CD4-positive, alpha-beta T cell treated with Interleukin-10 for 1 hour (primary cell): ENCODE measurements around the gene REXO5.
A peak's percentile ranks its signal among the peaks of the same experiment; 100 is the strongest.
"Not testable (repeated sequence)": the region's sequence is repeated elsewhere in the genome, so short reads cannot be mapped to it uniquely, and the experiment has no call there.

Source experiments
- DNase-seq: peaks from one replicate; pipeline ENCODE4 v3.0.0-alpha.2; 2020

REXO5 gene, protein sequence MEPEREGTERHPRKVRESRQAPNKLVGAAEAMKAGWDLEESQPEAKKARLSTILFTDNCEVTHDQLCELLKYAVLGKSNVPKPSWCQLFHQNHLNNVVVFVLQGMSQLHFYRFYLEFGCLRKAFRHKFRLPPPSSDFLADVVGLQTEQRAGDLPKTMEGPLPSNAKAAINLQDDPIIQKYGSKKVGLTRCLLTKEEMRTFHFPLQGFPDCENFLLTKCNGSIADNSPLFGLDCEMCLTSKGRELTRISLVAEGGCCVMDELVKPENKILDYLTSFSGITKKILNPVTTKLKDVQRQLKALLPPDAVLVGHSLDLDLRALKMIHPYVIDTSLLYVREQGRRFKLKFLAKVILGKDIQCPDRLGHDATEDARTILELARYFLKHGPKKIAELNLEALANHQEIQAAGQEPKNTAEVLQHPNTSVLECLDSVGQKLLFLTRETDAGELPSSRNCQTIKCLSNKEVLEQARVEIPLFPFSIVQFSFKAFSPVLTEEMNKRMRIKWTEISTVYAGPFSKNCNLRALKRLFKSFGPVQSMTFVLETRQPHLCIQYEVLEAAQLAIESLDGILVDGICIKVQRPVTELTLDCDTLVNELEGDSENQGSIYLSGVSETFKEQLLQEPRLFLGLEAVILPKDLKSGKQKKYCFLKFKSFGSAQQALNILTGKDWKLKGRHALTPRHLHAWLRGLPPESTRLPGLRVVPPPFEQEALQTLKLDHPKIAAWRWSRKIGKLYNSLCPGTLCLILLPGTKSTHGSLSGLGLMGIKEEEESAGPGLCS

DNA sequence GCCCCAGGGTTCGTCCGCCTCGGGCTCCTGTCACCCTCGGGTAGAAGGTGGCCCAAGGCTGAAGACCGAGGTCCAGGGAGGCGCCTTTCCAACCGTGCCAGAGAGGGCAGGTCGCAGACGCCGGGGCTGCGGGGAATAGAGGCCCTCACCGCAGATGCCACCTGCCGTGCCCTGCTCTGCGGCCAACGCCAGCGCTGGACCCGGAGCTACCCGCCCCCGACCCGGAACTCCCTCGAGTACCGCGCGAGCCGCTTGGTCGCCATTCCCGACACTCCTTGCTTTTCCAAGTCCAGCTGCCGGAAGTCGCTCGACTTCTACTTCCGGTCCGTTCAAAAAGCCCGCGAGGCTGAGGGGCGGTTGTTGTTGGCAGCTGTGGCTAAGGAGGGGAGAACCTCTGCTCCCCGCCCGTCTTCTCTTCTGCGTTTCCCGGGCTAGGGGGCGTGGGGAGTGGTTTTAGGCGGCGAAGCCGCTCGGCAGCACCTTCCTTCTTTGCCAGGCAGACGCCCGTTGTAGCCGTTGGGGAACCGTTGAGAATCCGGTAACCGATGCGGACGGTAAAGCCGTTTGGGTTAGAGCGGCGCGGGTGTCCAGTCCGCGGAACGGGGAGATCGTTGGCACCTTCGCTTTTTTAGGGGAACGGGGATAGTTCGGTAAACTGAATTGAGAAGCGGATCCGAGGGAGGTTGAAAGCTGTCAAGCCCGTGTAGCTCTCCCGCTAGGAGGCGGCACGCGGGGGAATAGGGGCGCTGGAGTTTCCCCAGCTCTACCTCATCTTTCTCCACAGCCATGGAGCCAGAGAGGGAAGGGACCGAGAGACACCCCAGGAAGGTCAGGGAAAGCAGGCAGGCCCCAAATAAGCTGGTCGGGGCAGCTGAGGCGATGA, at the start of gene REXO5, which contains the start of gene ERI2:
Gene REXO5, plus strand, starts transcription at position 360 of the 883 bp plus-strand sequence. Its CDS starts 427 bp downstream, at position 787.
Gene ERI2, minus strand, starts transcription at position 305 of the 883 bp plus-strand sequence. Its CDS starts 42 bp downstream, at position 263.
- peak; percentile 77 for DNase-seq

DNA sequence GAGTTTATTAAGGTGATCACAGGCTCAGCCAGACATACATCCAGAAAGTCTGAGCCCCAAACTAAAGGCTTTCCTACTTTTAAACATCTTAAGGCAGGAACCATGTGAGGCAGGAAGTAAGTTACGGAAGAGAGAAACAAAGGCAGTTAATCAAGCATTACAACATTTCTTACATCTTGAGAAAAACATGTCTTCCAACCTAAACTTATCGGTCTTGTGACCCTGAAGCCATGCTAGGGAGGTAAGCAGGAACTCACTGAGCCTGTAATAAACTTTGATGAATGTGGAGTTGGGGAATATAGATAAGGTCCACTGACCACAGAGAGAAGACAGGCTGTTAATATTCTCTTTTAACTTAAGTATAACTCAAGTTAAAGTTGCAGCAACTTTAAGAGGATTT, 46.0 kb upstream of the REXO5 start:
- DNase-seq, result no peak

DNA sequence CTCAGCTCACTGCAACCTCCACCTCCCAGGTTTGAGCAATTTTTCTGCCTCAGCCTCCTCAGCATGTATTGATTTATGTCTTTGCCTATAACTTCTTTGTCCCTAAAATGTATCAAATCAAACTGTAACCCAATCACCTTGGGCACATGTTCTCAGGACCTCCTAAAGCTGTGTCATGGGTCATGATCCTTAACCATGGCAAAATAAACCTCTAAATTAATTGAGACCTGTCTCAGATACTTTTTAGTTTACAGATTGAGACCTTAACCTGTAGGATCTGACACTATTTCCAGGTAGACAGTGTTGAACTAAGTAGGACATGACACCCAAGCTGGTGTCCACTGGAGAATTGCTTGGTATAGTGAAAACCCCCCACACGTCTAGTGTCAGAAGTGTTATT, 45.2 kb upstream of the REXO5 start:
- no peak for DNase-seq

DNA sequence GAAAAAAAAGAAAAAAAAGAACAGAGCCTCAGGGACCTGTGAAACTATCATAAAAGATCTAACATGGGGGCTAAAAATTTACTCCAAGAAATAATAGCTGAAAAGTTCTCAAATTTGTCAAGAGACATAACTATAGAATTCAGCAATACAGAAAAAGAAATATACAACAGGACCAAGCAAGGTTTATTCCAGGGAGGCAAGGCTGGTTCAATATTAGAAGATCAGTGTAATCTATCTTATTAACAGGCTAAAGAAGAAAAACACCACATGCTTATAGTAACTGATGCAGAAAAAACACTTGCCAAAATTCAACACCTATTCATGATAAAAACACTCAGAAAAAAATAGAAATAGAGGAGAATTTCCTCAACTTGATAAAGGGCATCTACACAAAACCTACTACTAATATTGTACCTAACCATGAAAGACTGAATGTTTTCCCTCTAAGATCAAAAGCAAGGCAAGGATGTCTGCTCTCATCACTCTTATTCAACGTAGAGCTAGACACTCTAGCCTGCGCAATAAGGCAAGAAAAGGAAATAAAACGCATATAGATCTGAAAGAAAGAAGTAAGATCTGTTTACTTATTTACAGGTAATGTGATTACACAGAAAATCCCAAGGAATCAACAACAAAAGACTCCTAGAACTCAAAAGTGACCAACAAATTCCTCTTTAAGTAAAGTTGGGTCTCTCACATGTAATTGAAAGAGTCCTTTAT, 43.8 kb upstream of the REXO5 start:
- DNase-seq, result no peak

DNA sequence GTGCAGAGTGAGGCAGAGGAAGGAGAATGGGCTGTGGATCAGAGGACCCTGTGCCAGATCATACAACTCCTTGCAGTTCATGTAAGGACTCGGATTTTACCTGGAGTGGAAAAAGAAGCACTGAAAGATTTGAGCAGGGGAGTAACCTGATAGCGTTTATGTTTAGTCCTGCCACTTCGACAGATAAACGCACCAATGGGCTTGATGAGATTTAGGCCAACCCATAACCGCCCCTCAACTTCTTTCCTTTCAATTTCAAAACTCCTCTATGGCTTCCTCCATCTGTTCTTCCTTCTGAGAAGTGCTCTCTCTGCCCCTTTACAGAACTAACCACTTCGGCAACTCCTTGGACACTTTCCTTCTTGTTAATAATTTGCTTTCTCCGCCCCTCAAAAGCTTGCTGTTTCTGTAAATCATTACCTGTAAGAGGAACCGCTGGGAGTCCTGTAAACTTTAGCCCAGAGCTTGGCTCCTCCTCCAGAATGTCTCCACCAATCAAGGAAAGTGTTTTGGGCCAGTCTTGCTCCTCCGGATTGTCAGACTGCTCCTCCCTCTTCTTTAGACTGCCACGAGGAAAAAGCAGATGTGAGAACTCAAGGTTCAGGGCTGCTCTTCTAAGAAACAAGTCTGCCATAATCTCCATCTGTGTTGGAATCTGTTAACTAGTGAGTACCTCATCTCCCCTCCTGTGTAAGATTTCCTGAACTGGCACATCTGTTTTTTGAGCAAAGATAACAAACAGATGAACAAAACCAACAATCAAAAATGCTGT, 42.7 kb upstream of the REXO5 start, which contains the start of gene ACSM3:
Gene ACSM3, plus strand, starts transcription at position 554 of the 772 bp plus-strand sequence. CDS start 6,021 bp downstream, outside the sequence.
- peak; percentile 88 for DNase-seq

DNA sequence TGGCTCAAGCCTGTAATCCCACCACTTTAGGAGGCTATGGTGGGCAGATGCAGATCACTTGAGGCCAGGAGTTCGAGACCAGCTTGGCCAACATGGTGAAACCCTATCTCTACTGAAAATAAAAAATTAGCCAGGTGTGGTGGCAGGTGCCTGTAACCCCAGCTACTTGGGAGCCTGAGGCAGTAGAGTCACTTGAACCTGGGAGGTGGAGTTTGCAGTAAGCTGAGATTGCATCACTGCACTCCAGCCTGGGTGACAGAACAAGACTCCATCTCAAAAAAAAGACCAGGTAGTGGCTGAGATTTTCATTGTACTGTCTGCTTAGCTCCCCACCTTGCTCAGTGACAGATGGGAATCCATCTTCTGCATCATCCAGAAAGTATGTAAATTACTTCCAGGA, 41.9 kb upstream of the REXO5 start:
- not testable (repeated sequence) for DNase-seq

DNA sequence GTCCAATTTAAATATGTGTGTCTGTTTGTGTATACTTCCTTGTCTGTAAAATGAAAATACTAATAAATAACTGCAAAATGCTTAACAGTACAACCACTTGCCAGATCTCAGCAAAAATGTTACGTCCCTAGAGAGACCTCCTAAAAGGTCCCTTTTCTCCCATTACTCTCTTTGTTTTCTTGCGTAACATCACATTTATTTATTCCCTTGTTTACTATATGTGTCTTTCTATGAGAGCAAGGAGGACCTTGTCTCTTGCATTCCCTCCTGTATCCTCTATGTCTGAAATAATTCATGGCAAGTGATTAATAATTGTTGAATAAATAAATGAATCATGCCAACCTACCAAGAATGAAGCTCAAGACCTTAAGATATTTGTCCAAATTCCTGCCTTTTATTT, 40.6 kb upstream of the REXO5 start:
- DNase-seq, result no peak

DNA sequence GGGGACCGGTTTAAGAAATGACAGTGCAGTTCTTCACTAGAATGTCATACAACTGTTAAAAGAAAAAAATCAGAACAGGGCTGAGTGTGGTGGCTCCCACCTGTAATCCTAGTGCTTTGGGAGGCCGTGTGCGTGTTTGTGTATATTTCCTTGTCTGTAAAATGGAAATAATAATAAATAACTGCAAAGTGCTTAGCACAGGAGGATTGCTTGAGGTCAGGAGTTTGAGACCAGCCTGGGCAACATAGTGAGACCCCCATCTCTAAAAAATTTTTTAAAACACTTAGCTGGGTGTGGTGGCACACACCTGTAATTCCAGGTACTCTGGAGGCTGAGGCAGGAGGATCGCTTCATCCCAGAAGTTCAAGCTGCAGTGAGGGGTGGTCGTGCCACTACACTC, 40.0 kb upstream of the REXO5 start:
- no peak for DNase-seq

DNA sequence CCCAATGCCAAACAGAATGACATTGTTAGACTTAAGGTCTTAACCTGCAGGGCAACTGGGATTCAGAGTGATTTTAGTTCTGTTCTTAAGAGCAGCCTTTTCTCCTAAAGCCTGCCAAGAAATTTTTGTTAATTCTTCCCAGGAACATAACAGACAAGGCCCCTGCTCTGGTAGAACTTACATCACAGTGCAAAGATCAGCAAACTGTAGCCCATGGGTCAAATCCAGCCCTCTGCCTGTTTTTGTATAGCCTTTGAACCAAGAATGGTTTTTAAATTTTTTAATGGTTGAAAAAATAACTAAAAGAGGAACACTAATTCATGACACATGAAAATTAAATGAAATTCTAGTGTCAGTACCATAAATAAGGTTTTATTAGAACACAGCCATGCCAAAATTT, 38.8 kb upstream of the REXO5 start:
- DNase-seq, result no peak

DNA sequence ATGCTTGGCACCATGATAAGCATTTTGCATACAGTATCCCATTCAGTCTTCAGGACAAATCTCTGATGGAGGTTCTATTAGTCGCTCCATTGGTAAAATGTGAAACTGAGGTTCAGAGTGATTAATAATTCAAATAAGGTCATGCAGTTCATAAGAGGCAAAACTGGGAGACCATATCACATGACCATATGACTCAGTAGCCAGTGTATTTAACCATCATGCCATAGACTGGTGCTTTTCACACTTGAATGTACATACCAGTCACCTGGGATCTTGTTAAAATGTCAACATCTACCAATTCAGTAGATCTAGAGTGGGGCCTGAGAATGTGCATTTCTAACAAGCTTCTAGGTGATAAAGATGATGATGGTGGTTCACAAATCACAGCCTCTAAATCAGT, 38.2 kb upstream of the REXO5 start:
- DNase-seq, result no peak

DNA sequence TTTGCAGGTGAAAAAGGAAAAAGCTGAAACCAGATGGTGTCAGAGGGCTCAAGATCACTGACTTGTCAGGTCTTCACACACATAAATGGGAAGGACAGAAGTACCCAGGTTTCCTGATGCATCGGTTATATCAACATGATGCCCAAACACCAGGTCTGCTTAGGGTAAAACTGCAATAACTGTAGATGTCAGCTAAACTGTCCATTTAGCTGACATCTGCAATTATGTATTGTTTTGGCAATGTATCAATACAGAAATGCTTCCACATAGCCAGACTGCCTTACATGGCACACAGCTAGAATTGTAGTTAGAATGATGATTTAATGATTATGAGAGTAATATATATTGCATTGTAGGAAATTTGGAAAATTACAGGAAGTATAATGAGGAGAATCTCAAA, 37.5 kb upstream of the REXO5 start:
- no peak for DNase-seq

DNA sequence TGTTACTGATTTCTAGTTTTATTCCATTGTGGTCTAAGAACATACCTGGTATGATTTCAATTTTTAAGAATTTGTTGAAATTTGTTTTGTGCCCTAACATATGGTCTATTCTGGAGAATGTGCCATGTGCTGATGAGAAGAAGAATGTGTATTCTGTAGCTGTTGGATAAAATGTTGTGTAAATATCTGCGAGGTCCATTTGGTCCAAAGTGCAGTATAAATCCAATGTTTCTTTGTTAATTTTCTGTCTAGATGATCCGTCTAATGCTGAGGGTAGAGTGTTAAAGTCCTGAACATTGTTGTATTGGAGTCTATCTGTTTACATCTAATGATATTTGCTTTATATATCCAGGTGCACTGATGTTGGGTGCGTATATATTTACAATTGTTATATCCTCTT, 32.6 kb upstream of the REXO5 start:
- no peak for DNase-seq

DNA sequence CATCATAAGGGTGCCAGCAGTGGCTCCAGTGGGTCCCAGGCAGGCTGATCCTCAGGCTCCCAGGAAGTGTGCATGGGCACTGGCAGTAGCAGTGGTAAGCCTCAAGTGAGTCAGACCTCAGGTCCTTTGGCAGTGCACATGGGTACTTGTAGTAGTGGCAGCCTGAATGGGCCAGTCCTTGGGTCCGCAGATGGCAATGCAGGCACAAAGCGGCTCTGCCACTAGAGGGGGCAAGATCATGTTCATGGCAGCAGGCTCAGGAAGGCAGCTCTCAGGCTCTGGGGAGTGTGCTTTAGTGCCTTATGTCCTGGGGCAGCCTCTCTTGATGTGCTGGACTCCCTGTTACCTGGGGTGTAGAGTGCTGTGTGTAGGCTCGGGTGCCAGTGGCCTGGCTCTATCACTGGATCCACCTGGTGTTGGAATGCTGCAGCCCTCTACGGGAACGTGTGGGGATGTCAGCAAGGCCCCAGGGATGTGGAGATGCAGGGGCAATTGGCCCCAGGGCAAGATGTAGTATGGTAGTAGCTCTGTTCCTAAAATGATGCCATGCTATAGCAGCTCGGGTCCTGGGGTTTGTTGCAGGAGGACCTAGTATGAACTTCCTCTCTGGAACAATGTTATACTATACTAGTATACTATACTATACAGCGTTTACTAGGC, 31.5 kb upstream of the REXO5 start:
- DNase-seq, result peak; percentile 61

DNA sequence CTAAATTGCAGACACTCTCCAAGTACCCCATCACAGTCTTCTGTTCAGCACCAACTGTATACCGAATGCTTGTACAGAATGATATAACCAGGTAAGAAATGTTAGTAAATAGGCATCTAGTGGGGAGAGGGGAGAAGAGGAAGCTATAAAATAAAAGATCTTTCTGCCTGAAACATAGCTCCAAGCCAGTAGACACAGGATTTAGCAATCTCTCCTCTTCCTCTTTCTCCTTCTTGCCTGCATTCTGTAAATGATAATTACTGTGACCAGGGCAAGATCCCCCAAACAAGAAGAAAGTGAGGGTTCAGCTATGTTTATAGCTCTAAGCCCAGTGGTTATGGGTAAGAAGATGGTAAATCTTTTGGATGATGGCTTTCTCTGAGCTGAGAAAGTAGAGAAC, 24.6 kb upstream of the REXO5 start:
- DNase-seq, result no peak

DNA sequence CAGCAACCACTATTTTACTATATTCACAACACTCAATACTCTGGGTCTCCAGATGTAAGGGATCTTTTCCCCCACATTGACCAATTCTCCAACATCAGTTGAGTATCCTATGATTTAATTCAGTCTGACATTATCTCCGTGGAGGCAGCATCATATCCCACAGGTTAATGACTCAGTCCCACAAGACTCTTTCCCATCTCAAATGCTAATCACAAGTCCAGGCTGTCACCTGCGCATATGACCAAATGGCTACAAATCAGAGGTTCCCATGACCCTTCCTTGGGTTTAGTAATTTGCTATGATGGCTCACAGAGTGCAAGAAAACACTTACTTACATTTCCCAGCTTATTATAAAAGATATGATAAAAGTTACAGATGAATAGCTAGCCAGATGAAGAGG, 23.9 kb upstream of the REXO5 start:
- no peak for DNase-seq

DNA sequence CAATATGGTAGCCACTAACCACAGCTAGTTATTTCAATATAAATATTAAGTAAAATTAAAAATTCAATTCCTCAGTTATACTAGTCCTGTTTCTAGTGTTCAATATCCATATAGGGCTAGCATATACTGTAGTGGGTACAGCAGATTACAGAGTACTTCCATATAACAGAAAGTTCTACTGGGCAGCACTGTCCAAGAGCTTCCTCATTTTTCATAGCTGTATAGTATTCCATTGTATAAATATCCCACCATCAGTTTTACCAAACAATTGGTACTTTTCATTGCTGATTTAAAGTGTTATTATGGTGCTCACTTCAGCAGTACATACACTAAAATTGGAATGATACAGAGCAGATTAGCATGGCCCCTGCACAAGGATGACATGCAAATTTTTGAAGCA, 22.1 kb upstream of the REXO5 start:
- no peak for DNase-seq

DNA sequence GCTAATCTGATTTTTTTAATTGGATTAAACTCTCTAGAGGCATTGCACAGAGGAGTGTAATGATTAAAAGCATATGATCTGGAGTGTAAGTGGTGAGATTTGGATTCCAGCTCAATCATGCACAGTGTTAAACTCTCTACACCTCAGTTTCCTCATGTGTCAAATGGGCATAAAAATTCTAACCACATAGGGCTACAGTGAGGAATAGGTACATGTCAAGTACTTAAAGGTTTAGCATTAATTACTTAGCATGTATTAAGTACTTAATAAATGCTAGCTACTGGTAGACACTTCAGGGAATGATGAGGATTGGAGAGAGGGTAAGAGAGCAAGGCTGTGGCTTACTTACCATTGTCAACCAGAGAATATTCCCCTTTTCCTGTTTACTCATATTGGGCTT, 17.2 kb upstream of the REXO5 start:
- no peak for DNase-seq

DNA sequence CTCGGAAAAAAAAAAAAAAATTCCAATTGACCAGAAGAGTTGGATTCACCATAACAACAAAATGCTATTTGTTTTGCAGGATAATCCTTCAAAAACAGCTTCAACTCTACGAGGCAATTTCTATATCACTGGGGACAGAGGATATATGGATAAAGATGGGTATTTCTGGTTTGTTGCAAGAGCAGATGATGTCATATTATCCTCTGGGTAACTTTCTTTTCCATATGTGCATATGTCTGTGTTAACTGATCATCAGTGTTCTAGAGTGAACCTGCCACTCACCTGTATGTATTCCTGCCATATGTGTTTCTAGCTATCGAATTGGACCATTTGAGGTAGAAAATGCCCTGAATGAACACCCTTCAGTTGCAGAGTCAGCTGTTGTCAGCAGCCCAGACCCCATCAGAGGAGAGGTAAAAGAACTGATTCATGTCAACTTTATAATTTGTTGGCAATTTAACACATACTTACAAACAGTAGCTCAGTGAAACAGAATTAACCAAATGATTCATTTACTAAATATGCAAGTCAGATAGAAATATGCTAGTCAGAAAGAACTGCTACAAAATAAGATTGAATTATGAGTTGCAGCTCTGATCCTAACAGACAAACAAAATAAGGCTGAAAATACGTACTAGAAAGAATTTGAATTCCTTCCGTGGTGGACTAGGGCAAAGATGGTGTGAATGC, 14.3 kb upstream of the REXO5 start:
- DNase-seq, result no peak

DNA sequence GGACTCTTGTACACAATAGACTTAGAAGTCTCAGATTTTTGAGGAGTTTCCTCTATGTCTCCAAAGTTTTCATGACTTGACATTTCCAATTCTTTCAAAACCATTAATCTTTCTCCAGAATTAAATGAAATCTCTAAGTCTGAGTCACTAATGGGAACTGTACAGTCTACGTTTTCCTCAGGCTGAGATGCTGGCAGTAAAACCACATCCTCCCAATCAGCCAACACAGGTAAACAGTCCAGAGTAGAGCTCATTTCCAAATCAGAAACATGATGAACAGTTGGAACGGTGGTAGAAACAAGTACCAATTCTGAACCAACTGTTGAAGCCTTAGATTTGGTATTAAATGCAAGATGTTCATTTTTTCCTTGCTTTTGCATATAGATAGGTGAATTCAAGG, 8.0 kb upstream of the REXO5 start:
- peak; percentile 17 for DNase-seq

DNA sequence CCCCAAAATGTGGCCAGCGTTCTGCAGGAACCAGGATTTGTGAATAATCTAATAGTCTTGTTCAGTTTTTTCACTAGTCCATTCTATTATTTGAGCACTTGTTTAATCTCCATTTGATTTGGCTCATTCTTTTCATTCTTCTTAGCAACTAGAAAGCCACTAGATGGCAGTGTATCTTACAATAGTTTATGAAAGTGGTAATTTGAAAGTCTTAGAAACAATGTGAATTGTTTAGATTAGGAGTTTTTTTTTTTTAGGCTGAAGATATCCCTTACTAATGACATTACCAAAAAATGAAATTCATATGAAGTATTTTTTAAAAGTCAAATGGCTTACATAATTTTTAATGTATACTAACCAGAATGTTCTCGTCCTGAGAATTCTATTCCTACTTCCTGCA, 6.7 kb upstream of the REXO5 start:
- peak; percentile 8 for DNase-seq
